Head of caudate nucleus (tissue), 42 donors: ENCODE data around the gene GBX2.
A peak's percentile ranks its signal among the peaks of the same experiment; 100 is the strongest.
"Not testable (repeated sequence)": the region's sequence is repeated elsewhere in the genome, so short reads cannot be mapped to it uniquely, and the experiment has no call there.

Source experiments
- DNase-seq, 42 donors: peaks; one replicate each; pipeline versions ENCODE4 v3.0.0 to v3.0.0-alpha.2; 2020 to 2021; ENCODE audit warnings: mixed read lengths in 7 of 42
- intact Hi-C: fragments of 100-400 bp; cut with DNase I; formaldehyde crosslinking; loops from one replicate; pipeline ENCODE4 v1.15.0; 2022

The GBX2 gene

DNA sequence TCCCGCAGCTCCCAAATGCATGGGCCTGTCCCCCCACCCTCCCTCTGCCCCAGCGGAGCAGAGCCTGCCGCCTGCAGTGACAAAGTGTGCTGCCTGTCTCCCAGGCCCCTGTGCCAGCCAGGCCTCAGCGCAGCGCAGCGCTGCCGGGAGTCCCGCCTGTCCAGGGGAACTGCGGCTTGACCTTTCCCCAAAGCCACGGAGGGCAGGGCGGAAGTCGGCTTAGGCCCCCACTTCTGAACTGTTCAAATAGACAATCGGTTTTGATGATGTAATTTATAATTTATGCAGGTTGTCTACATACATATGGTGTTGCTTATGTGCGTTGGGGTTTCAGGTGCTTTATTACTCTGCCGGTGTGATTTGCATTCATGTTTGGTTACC is 7.1 kb downstream of the GBX2 start:
- DNase-seq, result no peak
- intact Hi-C loops, result no loop called here

DNA sequence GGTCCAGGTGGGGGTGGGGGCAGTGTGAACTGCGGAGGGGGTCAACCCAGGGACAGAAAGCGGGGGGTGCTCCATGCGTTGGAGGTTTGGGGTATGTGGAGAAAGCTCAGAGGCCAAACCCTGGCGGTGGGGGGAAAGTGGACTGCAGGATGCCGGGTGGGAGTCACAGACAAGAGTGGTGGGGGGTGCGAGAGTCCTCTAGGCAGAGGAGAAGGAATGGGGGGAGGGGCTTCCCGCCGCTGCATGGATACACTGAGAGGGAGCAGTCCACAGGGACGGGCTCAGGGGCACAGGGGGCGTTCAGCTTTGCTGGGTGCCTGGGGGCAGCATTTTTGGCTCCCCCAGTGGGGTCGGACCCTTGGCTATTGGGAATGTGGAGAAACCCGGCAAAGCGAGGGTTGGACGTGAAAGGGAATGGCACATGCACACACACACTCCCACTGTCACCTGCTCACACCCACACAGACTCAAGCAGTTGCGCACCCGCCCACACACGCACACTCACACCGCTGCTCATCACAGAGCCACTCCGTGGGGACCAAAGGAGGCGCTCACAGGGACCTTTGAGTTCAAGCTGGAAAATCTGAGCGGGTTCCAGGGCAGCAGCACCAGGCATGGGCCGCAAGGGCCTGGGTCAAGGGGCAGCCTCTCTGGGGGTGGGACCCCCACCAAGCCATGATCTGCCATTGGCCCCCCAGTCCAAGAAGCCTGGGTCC is 7.7 kb downstream of the GBX2 start:
- DNase-seq, result peak in 4 of 42 donors; percentile 22 to 52 (median 37)
- intact Hi-C loops, result no loop called here

DNA sequence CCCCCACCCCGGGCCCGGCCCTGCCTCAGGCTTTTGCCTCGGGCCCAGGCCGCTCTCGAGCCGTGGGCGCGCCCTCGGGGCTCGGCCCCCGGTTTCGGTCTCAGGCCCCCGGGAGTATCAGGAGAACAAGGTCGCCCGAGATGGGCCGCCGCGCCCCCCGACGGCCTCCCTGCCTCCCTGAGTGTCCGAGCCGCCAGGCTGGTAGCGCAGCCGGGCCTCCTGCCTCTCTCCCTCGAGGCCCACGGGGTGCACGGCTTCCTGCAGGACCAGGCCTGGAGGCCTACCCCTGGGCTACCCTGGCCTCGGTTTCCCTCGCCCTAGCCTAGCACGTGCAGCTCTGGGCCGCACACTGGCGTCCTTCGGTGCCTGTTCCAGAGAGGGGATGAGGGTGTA is 8.4 kb downstream of the GBX2 start:
- DNase-seq, result no peak
- intact Hi-C loops, result no loop called here

DNA sequence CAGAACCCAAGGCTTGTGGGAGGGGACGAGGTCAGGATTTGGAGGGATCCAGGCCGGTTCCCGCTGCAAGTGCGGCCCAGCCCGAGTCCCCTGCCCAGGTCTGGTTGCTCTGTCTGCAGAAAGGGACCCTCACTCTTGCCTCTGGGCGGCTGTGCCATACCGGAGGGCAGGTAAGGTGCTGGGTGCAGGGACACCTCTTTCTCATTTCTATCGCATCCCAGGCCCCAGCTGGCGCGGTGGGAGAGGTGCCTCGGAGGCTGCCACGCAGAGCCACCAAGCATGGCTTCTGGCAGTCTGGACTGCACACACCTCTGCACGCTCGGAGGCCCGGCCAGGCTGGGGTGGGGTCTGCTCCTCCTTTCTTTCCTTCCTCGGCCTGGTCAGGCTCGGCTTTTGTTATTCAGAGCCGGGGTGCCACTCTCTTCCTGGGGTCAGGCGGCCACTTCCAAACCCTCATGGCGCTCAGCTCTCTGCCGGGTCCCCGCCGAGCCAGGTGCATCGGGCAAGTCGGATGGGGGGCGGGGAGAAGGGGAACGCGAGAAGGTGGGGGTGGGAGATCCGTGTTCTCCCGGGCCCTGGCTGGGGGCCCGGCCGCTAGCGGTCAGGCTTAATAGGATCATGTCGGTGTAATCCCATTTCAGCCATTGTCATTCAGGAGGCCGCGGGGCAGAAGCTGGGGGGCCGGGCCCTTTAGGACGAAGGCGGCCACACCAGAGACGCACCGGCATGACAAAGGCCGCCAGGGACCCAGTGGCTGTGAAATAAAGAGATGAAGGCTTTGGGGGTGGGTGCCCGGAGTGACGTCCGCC is 9.0 kb downstream of the GBX2 start:
- no peak for DNase-seq
- intact Hi-C loops, result no loop called here

DNA sequence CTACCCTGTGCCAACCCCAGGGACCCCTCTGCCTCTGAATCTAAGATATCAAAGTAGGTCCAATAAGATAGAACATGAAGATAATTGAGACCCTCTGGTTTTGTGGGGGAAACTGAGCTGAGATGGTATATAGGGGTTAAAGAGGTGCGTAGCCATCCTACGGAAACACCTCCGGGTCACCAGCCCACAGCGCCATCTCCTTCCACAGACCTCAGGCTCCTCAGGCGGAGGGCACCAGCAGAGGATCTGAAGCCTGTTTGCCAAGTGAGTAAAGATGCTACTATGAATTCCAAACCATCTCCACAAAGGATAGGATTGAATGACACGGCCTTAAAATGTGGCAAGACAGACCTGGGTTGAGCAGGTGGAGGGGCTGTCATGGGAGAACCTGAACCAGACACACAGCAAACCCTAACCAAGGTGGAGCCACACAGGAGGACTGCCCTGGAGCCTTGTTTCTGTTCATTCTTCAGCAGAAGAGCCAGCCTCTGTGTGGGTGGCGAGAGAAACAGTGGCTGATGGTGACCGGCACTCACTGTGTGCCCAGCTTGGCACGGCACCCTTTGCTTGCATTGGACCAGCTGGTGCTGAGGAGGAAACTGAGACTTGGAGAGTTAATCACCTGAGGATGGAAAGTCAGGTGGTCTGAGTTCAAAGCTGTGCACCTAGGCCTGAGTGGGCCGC is 10.2 kb downstream of the GBX2 start:
- intact Hi-C loops, result no loop called here
- DNase-seq, result no peak

DNA sequence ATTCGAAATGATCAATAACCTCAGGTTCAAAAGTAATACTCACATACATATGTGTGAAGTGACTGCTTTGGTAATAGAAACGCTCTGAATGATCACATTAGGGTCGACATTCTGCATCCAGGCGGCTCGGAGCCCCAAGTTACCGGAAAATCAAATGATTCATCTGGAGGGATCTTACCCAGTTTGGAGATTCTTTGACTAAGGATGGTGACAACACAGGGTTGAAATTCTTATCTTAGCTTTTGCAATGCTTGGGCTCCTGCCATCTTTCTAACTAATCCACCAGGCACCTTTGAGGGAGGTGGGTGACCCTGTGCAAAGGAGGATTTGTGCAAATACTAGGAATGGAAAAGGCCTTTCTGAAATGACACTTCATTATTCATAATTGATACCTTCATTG is 10.8 kb downstream of the GBX2 start:
- intact Hi-C loops, result no loop called here
- no peak for DNase-seq

DNA sequence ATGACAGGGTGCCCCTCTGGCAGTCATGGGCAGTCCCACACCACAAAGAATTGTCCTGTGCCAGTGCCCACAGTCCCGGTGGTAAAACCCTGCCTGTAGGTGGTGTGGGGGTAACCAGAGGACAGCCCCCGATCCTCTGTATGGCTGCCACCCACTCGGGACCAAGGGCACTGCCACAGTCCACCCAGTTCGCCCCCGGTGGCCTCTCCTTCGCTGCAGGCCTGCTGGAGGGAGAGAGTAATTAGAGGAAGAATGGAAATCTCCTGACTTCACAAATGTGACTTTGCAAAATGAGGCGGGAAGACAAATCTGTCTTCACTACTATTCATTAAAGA is 11.4 kb downstream of the GBX2 start:
- DNase-seq, result no peak
- intact Hi-C loops, result no loop called here

DNA sequence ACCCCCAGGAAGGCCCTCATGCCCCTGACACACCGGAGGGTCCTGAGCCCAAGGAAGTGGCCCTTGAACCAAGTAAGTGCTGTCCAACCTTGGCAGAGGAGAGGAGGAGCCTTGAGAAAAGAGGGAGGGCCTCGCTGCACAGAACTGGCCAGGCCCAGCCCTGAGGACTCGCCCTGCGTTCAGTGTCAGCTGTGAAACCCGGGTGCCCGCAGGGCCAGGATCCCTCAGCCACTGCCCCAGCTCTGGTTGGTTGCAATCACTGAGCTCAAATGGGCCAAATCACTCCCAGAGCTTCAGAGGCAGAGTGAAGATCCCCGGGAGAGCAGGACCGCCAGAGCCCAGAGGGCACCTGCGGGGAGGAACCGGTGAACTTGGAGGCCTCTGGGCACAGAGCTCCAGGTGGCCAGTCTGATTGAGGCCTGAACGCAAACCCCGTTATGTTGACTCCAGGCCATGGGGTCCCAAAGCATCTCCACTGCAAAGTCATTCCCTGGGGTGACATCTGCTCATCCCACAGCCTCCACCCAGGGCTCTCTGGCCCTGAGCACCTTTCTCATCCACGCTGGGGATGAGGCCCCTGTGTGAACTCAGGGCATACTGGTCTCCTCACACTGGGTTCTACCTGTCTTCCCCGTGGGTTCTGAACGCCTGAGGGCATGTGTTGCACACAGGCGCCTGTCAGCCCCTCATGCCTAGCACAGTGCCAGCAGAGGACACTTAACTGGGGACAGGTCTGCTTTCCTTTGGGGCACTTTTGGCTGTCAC is 11.9 kb downstream of the GBX2 start:
- DNase-seq, result no peak
- intact Hi-C loops, result no loop called here

DNA sequence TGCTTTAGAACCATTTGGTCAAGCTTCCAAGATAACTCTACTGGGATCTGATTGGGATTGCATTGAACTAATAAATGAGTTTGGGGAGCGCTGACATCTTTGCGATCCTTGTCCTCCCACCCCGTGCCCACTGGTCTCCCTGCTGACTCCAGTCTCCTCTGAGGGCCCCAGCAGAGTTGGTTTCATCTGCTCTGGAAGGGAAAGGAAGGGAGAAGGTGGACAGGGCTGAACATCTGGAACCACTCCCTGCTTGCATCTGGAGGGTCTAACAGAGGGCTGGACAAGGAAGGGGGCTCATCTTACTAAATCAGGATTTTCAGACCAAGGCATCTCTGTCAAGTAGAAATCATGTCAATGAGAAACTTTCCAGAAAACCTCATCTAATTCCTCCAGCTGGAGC is 12.8 kb downstream of the GBX2 start:
- DNase-seq, result no peak
- intact Hi-C loops, result no loop called here

DNA sequence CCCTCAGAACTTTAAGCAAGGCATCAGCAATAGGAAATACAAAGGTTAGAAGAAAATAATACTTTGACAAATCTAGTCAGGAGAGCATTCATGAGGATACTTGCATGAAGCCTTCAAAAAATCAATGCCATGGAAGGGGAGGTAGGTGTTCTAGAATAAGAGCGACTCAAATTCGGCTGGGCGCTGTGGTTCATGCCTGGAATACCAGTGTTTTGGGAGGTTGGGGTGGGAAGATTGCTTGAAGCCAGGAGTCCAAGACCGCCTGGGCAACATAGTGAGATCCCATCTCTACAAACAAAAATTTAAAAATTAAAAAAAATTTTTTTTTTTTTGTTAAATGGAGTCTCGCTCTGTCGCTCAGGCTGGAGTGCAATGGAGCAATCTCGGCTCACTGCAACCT is 21.8 kb downstream of the GBX2 start:
- peak in 1 of 42 donors; percentile 25 for DNase-seq
- intact Hi-C loops, result no loop called here

DNA sequence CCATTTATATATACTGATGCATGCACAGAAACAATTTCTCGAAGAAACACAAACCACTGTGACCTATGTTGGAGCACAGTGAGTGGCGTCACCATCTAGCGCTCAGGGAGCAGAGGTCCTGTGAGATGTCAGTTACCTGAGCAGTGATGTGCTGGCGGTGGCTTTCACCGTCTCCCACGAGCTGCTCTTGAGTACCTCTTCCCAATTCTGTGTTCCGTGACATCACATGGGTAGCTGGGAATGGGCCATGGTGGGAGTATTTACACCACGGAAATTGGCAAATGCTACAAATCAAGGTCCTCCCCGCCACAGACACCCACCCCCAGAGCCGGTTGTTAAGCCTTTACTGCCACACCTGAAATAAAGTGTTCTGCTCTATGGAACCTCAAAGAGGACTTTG is 24.4 kb downstream of the GBX2 start:
- DNase-seq, result peak in 1 of 42 donors; percentile 7
- intact Hi-C loops, result no loop called here

DNA sequence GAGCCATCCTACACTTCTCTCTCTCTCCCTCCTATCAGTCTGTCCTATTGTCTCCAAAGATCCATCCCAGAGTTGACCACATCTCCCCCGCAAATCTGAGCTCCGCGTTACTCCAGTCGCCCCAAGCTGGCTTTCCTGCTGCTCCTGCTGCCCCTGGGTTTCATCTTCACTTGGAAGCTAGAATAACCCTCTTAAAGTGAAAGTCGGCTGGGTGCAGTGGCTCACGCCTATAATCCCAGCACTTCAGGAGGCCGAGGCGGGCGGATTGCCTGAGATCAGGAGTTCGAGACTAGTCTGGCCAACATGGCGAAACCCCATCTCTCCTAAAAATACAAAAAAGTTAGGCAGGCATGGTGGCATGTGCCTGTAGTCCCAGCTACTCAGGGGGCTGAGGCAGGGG is 26.6 kb downstream of the GBX2 start:
- intact Hi-C loops, result not testable (repeated sequence)
- peak in 1 of 42 donors; percentile 6 for DNase-seq

DNA sequence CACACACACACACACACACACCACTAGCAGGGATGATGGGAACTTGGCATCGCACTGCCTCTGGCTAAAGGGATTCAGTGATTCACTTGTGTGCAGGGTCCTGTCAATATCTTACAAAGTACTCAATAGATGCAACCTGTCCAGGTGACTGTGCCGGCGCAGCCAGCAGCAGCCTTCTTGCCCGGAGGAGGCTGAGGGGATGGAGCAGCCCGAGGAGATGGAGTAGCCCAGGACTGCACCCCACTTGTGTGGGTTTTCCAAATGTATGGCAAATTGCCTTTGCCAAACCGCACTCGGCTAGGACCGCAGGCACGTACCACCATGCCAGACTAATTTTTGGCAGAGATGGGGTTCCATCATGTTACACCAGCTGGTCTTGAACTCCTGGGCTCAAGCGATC is 31.1 kb downstream of the GBX2 start:
- intact Hi-C loops, result no loop called here
- peak in 1 of 42 donors; percentile 36 for DNase-seq

DNA sequence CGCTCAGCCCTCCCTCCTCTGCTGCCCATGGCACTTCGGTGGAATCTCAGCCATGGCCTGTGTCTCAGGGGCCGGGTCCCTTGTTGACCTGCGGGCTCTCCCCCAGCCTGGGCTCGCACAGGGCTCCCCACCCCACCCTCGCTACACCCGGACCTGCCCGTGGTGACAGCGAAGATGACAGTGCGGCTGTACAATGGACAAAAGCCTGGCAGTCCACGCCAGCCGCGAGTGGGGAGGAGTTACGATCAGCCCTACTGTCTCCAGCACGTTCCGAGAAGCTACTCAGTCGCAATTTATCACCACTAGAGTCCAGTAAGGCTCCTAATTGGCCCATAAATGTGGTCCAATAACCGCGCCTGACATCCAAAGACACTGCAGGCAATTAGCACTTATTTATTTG is 31.6 kb downstream of the GBX2 start:
- DNase-seq, result peak in 38 of 42 donors; percentile 14 to 80 (median 48)
- intact Hi-C loops, result no loop called here

DNA sequence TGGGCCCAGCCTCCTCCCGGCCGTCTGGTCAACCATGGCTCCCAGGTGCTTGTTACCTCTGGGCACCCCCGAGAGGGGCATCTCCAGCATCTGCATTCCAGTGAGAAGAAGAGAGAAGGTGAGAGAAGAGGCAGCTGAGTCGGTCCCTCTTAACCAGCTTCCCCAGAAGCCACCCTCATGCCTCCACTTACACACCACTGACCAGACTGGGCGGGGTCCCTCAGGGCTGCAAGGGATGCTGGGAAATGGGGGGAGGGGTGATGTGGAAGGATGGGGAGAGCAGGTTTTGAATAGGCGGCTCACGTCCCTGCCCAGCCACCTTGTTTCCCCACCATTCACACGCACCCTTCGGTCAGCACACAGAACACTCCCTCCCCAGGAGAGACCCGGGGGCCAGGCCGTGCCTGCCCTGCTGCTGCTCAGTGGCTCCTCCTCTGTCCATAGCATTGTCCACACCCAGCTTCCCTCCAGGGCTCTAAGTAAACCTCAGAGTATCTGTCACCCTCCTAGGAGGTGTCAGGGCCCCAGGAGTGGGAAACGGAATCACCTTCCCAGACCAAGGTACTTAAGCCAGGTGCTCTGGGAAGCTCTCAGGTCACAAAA is 34.7 kb downstream of the GBX2 start:
- intact Hi-C loops, result no loop called here
- DNase-seq, result no peak

DNA sequence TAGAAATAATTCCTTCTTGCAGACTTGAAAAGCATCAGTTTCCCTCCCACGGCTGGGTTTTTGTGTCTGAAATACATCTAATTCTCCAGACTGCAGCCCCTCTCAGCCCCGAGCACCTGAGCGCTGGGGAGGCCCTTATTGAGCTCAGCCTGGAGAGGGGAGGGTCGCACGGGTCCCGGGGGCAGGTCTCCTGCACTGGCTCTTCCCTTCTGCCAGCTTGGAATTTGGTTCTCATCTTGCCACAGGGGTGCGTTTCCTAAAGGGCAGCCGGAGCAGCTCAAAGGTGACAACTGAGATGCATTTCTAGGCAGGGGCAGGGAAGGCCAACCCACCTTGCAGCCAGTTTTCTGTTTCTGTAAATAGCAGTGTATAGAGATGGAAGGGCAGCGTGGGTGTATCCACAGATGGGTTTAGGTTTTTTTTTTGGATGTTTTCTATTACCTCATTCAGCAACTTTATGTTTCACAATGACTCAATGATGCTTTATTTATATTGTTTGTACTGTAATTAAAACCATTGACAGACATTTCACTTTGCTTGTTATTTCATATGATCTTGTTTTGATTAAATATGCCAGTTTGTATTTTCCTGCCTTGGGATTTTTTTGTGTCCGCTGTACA is 37.0 kb downstream of the GBX2 start:
- DNase-seq, result no peak
- intact Hi-C loops, result no loop called here

DNA sequence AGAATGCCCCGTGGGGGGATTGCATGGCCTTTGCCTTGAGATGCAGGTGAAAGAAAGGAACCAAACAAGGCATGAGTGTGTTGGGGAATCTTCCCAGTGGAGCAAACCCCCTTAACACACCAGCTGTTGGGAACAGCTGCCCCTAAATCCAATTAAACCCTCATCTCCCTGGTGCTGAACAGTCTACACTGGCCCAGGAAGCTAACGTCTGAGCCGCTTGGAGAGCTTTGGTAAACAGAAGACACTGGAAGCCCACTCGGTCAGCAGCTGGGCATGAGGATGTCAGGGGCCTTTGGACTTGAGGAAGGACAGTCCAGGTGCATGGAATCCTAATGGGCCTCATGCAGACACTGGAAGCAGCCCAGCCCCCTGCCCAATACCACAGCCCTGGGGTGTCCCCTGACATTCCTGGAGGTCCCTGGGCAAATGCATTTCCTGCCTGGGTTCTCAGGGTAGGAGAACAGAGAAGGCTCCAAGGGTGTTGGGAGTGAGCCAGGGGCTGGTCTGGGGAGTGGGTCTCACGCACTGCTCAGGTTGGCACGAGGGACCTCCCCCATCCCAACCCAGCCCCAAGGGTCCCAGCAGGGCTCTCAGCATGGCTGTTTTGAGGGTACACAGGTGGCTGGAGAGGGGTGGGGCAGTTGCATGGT is 37.7 kb downstream of the GBX2 start:
- intact Hi-C loops, result no loop called here

DNA sequence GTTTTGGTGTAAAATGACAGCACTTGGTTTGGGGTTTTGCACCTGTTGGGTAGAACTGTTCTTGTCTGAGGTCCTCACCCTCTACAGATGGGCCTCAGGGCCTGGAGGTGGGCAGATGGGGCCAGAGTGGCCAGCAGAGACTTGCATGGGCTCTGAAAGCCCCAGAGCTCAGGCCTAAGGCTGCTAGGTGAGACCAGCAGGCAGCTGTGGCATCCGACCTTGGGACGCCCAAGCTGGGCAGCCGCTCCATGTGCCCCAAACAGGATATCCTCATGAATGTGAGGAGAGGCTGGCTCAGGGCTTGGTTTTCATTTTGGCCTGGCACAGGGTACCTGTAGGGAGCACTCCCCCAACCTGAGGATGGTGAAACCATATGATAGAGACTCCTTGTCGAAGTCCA is 38.3 kb downstream of the GBX2 start:
- DNase-seq, result peak in 1 of 42 donors; percentile 21

More for the DNA sequence above, 37.7 kb downstream of the GBX2 start:
- DNase-seq, result peak in 1 of 42 donors; percentile 12

More for the DNA sequence above, 38.3 kb downstream of the GBX2 start:
- intact Hi-C loops, result no loop called here
